GM19238 (cell line): ENCODE data around the gene MATR3.
"Not testable (repeated sequence)": the region's sequence is repeated elsewhere in the genome, so short reads cannot be mapped to it uniquely, and the experiment has no call there.

Experiments used
- DNase-seq: peaks from one replicate; pipeline ENCODE4 v3.0.0; 2011; ENCODE audit warnings: low spot score; ENCODE audit not compliant: insufficient read length

Gene MATR3

GRCh38 chr5:139296198-139296597, 2.7 kb downstream of the MATR3 start:
- DNase-seq, result no peak

- DNase-seq, result no peak
Measured at GRCh38 chr5:139296862-139297326, 3.4 kb downstream of the MATR3 start.

DNA sequence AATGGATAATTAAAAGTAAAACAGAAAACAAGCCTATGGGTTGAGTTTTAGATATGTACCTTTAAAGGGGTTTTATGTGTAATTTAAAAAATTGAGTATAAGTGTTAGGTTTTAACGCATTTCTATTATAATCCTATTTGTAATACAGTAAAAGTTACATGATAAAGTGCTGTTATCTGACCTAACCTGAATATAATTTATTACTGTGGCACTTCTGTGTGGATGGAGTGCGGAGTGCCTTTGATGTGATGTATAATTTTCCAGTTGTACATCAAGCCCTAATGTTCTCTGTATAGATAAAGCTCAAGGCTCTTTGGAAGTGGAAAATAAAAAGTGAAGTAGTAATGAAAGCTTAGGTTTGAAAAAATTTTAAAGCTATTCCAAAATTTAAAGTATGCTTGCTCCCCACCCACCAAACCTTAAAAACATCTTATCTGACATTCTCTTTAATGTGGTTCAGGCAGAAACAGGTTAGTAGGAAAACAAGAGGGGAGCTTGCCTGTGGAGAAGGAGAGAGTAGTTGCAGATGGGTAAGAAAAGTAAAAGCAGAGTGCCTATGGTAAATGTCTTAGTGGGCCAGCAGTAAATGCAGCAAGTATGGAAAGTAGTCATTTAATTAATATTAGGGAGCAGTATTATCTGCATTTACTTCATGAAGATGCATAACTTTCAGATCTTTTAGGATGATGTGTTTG, 4.0 kb downstream of the MATR3 start:
- no peak for DNase-seq

- no peak for DNase-seq
Measured at GRCh38 chr5:139298242-139298641, 4.7 kb downstream of the MATR3 start.

GRCh38 chr5:139299486-139299885, 5.9 kb downstream of the MATR3 start:
- DNase-seq, result no peak

- no peak for DNase-seq
Measured at GRCh38 chr5:139301808-139302499, 8.4 kb downstream of the MATR3 start.

GRCh38 chr5:139304391-139305324, 11.1 kb downstream of the MATR3 start:
- no peak for DNase-seq

DNA sequence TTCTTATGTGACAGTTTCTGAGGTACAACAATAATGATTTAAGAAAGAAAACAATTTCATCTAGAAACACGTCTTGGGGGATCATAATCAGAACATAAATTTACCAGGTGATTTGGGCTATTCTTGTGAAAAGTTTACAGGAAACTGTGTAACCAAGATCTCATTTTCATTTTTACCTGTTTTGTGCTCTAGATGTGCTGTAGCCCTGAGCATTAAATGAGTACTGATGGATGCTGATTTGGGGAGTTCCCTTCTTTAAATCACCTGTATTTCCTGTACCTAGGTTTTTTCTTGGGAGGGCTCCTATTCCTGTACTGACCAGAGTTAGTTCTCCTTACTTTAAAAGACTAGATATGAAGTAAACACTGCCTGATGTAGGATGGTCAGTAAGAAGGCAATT, 12.7 kb downstream of the MATR3 start:
- no peak for DNase-seq

GRCh38 chr5:139306628-139307379, 13.3 kb downstream of the MATR3 start:
- DNase-seq, result no peak

GRCh38 chr5:139308797-139309196, 15.3 kb downstream of the MATR3 start:
- no peak for DNase-seq

DNA sequence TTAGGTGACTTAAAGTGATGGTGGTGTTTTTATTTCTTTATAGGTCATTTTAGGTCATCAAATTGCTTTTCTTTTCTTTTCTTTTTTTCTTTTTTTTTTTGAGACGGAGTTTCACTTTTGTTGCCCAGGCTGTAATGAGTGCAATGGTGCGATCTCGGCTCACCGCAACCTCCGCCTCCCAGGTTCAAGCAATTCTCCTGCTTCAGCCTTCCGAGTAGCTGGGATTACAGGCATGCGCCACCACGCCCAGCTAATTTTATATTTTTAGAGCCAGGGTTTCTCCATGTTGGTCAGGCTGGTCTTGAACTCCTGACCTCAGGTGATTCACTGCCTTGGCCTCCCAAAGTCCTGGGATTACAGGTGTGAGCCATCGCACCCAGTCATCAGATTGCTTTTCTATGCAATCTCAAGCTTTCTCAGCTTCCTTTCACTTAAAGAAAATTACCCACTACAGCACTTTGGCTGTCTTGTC, 17.2 kb downstream of the MATR3 start:
- not testable (repeated sequence) for DNase-seq

- DNase-seq, result no peak
Measured at GRCh38 chr5:139312075-139312474, 18.5 kb downstream of the MATR3 start.

DNA sequence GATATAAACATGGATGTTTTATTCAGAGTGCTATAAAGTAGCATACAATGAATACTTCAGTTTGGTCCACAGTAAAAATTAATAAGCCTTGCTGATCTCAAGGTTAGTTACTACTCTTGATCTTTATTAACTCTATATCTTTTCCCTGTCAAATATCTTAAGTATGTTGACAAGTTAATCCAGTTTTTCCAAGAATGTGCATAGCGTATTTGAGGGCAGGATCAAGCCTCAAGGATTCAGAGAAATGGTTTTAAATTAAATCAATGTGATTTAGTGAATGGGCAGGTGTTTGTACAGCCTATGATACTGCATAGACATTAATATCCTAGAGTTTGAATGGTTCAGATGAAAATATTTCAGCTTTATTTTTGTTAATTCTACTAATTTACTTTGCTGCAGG, 20.7 kb downstream of the MATR3 start:
- DNase-seq, result no peak

GRCh38 chr5:139315056-139315615, 21.6 kb downstream of the MATR3 start:
- DNase-seq, result no peak

DNA sequence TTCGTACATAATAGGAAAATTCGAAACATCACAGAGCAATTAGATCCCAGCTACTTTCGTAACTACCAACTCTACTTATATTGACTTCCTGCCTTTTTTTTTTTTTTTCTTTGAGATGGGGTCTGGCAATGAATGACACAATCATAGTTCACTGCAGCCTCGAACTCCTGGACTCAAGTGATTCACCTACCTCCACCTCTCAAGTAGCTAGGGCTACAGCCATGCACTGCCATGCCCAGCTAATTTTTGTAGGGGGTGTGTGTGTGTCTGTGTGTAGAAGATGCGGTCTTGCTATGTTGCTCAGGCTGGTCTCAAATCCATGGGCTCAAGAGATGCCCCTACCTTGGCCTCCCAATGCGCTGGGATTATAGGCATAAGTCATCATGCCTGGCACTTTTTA, 42.3 kb downstream of the MATR3 start:
- DNase-seq, result no peak

- no peak for DNase-seq
Measured at GRCh38 chr5:139340051-139340450, 46.5 kb downstream of the MATR3 start.

DNA sequence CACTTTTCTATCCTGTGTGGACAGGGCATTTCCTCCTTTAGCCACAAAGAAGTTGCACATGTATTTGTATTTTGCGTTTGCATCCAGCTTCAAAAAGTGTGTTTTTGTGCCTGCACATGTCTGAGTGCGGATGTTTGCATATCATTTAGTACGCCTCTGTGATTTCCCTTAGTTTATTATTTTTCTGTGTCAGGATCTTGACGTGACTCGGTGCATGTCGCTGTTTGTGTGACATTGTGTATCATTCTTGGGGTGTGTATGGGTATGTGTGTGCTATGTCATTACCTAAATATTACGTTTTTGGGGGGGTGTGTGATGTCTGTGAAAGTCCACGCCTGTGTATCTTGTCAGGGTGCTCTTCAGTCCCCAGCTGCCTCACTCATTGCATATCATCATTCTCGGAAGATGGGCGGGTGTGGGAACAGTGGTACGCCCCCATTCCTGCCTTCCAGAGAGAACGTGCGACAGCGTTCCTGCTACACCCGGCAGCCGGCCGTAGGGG, 47.7 kb downstream of the MATR3 start:
- DNase-seq, result no peak

GRCh38 chr5:139341689-139342422, 48.3 kb downstream of the MATR3 start, which contains the start of gene PAIP2:
TSS of gene PAIP2 (plus strand) at chr5:139341854. CDS start at chr5:139363785, 21,931 bp downstream.
- peak; percentile 83 for DNase-seq

- DNase-seq, result peak; percentile 77
Measured at GRCh38 chr5:139342423-139342723, 48.8 kb downstream of the MATR3 start.

GRCh38 chr5:139343476-139343875, 49.9 kb downstream of the MATR3 start:
- DNase-seq, result no peak
